Uterus (tissue), 4 donors: Measurements from ENCODE around the gene SAMD4A. TPM values are rescaled to one million over a fixed set of nuclear protein-coding genes. Genes with fewer than 3 reads are reported as not detected.

Experiments used
- DNase-seq, 2 donors: peaks; one replicate each; pipeline ENCODE4 v3.0.0-alpha.2; 2019 to 2020
- H3K27ac ChIP-seq, 2 donors: fragments of 200-600 bp; sonication (generic); 1 replicate in 1 of 2; 2 replicates in 1 of 2; pipeline ENCODE4 v1.5.1; 2016 to 2018
- H3K27me3 ChIP-seq, 2 donors: fragments of 200-600 bp; sonication (generic); one replicate each; pipeline ENCODE4 v1.5.1; 2018 to 2019; ENCODE audit warnings: control low read depth in 1 of 2
- H3K36me3 ChIP-seq, 2 donors: fragments of 200-600 bp; sonication (generic); one replicate each; pipeline ENCODE4 v1.5.1; 2019; ENCODE audit warnings: control low read depth in 1 of 2
- H3K4me1 ChIP-seq, 2 donors: fragments of 200-600 bp; sonication (generic); one replicate each; pipeline ENCODE4 v1.5.1; 2018 to 2019; ENCODE audit warnings: control low read depth in 1 of 2
- H3K4me3 ChIP-seq, 2 donors: fragments of 200-600 bp; sonication (generic); 1 replicate in 1 of 2; 2 replicates in 1 of 2; pipeline ENCODE4 v1.5.1; 2018 to 2019; ENCODE audit warnings: mild to moderate bottlenecking in 1 of 2
- H3K9me3 ChIP-seq, 2 donors: fragments of 200-600 bp; sonication (generic); one replicate each; pipeline ENCODE4 v1.5.1; 2019; ENCODE audit warnings: control low read depth in 1 of 2
- POLR2A ChIP-seq, 2 donors: fragments of 450-650 bp; IDR thresholded peaks; one replicate each; pipeline ENCODE4 v1.6.1; 2016; ENCODE audit warnings: antibody characterized with exemption in 2 of 2, mild to moderate bottlenecking in 1 of 2, moderate library complexity in 1 of 2
- intact Hi-C: fragments of 100-400 bp; cut with DNase I; formaldehyde crosslinking; loops from one replicate; pipeline ENCODE4 v1.15.1; 2023; ENCODE audit warnings: low total_unique reads
- total RNA-seq, 4 donors: library from RNA; depleted of rRNA in 3 of 4; stranded (reverse); fragments of >200 nt in 3 of 4; gene quantifications; one replicate each; pipeline versions ENCODE4 v1.1.0 to v1.2.4, GENCODE V29; 2014 to 2023
- TF ChIP-seq, protein P1 (sequence below), 4 experiments: fragments of 200-600 bp in 2 of 4; fragments of 450-650 bp in 2 of 4; sonication (generic) in 2 of 4; IDR thresholded peaks; one replicate each; pipeline ENCODE4 v1.5.1; 2016 to 2019; ENCODE audit warnings: antibody characterized with exemption in 4 of 4, mild to moderate bottlenecking in 2 of 4, moderate library complexity in 1 of 4
- donor health status: DM: yes; HTN: yes; CAD: no.

Gene SAMD4A
- total RNA-seq, 4 donors from 2014 or later = 46.9 to 67.8 (median 55.0) TPM

DNA sequence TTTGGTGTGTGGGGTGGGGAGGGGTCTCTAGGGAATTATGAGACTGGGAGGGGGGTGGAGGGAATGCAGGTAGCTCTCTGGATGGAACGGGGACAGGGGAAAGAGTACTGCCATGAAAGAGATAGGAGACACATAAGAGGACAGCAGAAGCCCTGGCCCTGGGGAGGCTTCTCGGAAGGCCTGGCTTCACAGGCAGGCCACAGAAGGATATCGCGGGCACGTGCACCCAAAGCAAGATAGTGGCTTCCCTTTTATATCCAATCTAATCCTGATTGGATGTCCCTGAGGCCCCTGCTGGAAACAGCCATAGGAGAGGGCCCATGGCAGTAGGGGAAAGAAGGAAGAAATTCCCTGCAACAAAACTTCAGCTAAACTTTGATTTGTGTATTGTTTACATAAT, 222.2 kb downstream of the SAMD4A start:
- DNase-seq = no peak
- Histone ChIP-seq H3K27me3 (no peaks in the 10 kb centered on the region), H3K4me3 (no peak overlapping the region), H3K36me3 (no peaks in the 10 kb centered on the region), H3K9me3 (no peaks in the 10 kb centered on the region), H3K27ac (no peak overlapping the region), H3K4me1 (no peaks in the 10 kb centered on the region)
- no peak for TF ChIP-seq POLR2A (IDR thresholded peaks at IDR 0.05)
- TF ChIP-seq, protein P1, sequence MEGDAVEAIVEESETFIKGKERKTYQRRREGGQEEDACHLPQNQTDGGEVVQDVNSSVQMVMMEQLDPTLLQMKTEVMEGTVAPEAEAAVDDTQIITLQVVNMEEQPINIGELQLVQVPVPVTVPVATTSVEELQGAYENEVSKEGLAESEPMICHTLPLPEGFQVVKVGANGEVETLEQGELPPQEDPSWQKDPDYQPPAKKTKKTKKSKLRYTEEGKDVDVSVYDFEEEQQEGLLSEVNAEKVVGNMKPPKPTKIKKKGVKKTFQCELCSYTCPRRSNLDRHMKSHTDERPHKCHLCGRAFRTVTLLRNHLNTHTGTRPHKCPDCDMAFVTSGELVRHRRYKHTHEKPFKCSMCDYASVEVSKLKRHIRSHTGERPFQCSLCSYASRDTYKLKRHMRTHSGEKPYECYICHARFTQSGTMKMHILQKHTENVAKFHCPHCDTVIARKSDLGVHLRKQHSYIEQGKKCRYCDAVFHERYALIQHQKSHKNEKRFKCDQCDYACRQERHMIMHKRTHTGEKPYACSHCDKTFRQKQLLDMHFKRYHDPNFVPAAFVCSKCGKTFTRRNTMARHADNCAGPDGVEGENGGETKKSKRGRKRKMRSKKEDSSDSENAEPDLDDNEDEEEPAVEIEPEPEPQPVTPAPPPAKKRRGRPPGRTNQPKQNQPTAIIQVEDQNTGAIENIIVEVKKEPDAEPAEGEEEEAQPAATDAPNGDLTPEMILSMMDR (IDR thresholded peaks at IDR 0.05) = no peak
- intact Hi-C loops = no loop called here

DNA sequence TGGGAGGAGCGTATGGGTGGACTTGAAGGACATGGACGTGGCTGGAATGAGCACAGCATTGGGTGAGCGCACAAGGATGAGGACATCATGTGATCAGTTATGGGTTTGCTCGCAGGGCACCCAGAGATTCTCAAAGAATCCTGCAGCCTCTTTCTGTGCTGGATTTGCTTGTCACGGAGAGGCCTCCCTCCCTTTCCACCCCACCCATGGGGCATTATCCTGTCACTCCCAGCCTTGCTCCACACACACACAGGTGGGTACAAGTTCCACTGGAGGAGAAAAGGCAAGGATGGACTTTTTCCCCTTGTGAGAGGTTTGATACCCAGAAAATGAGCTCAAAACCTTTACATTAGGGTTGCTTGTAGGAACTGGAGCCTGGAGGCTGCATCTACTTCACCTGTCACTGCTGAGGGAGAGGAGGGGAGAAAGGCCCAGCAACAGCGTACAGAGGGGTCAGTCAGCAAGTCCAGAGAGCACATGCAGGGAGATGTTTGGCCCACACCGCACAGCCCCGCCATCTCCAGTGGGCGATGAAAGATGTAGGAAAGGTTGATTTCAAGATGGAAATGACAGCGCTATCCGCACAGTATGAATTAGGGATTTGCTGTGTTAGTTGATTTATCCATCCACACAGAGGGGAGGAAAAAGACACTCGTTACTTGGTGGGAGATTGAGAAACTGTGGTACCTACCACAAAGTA, 223.0 kb downstream of the SAMD4A start:
- Histone ChIP-seq H3K9me3 (peaks cover 0 to under 1% of the 10 kb centered on the region in 2 donors), H3K4me3 (no peak overlapping the region), H3K4me1 (no peaks in the 10 kb centered on the region), H3K36me3 (no peaks in the 10 kb centered on the region), H3K27ac (no peak overlapping the region), H3K27me3 (no peaks in the 10 kb centered on the region)
- DNase-seq = no peak
- TF ChIP-seq, protein P1 (IDR thresholded peaks at IDR 0.05) = no peak
- TF ChIP-seq POLR2A (IDR thresholded peaks at IDR 0.05) = no peak
- intact Hi-C loops = no loop called here

DNA sequence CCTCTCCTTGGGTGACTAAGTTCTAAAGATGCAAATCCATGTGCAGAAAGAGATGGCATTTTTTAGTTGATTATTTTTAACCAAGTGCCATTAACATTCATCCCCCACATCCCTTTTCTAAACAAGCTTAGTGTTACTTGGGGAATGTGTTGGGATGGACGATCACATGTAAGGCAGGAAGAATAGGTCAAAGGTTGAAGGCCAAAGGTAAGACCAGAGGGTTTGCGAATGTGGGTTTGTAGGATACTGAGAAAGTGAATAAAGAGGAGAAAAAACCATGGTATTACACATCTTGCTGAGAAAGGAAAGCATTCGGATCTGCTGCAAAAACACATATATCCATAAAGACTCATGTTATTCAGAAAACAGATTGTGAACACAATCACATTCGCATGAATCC, 224.1 kb downstream of the SAMD4A start:
- Histone ChIP-seq H3K4me1 (no peaks in the 10 kb centered on the region), H3K9me3 (peaks cover 0 to 7% of the 10 kb centered on the region in 2 donors), H3K27me3 (no peaks in the 10 kb centered on the region), H3K36me3 (no peaks in the 10 kb centered on the region), H3K4me3 (no peak overlapping the region), H3K27ac (no peak overlapping the region)
- intact Hi-C loops = no loop called here
- no peak for DNase-seq
- TF ChIP-seq, protein P1 (IDR thresholded peaks at IDR 0.05) = no peak
- no peak for TF ChIP-seq POLR2A (IDR thresholded peaks at IDR 0.05)

DNA sequence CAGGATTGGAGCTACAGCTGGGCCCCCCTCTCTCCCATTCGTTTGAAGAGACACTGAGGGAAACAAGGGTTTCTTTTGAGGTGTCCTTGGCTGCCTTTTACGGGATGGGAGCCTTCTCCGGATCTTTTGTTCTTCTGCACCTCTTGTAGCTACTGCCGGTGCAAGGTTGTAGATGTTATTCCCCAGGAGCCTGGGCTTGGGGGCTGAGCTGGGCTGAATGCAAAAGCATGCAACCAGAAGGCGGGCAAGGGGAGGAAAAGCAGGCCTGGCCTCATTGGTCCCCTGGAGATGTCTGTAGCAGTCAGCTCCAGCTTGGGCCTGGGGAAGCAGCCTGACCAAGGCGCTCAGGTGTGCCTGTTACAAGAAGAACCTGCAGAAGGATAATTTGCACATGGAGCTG, 225.4 kb downstream of the SAMD4A start:
- intact Hi-C loops = no loop called here
- H3K4me1 ChIP-seq = no peaks in the 10 kb centered on the region
- no peak for DNase-seq
- H3K27me3 ChIP-seq = no peaks in the 10 kb centered on the region
- H3K36me3 ChIP-seq = no peaks in the 10 kb centered on the region
- no peak overlapping the region for H3K4me3 ChIP-seq
- no peak overlapping the region for H3K27ac ChIP-seq
- TF ChIP-seq POLR2A (IDR thresholded peaks at IDR 0.05) = no peak
- TF ChIP-seq, protein P1 (IDR thresholded peaks at IDR 0.05) = no peak
- H3K9me3 ChIP-seq = peaks cover 0 to 7% of the 10 kb centered on the region in 2 donors

DNA sequence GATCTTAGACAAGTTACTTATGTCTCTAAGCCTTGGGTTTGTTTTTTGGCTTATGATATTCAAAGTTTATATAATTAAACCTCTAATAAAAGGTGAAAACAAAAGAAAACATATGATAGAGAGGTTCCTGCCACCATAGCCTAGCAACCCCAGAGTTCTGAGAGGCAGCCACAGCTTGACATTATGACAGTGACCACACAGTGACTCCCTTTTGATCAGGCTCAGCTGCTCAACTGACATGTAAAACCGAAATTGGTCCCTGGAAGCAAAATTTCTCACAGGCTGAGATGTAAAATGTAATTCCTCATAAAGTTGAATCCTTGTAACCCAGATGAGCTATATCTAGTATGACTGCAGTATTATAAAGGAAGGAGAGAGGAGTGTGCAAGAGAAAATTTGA, 227.2 kb downstream of the SAMD4A start:
- Histone ChIP-seq H3K36me3 (no peaks in the 10 kb centered on the region), H3K4me3 (no peak overlapping the region), H3K4me1 (no peaks in the 10 kb centered on the region), H3K27ac (no peak overlapping the region), H3K27me3 (no peaks in the 10 kb centered on the region), H3K9me3 (peaks cover 0 to 7% of the 10 kb centered on the region in 2 donors)
- TF ChIP-seq, protein P1 (IDR thresholded peaks at IDR 0.05) = no peak
- no peak for TF ChIP-seq POLR2A (IDR thresholded peaks at IDR 0.05)
- intact Hi-C loops = no loop called here
- DNase-seq = no peak
